Transverse colon (tissue), 4 donors: ENCODE data around the gene PRKCB. TPM values are rescaled to one million over a fixed set of nuclear protein-coding genes. Genes with fewer than 3 reads are reported as not detected.

ENCODE experiments used
- DNase-seq: peaks from one replicate; pipeline ENCODE4 v3.0.0-alpha.2; 2019
- H3K27ac ChIP-seq, 4 donors: fragments of 200-600 bp; sonication (generic); 2 replicates each; pipeline ENCODE4 v1.5.1; 2016 to 2018; ENCODE audit warnings: inconsistent platforms in 4 of 4
- H3K27me3 ChIP-seq: fragments of 200-600 bp; sonication (generic); 2 replicates; pipeline ENCODE4 v1.5.1; 2017; ENCODE audit warnings: inconsistent platforms
- H3K36me3 ChIP-seq, 4 donors: fragments of 200-600 bp; sonication (generic); 2 replicates each; pipeline ENCODE4 v1.5.1; 2017 to 2019; ENCODE audit warnings: inconsistent platforms in 4 of 4
- H3K4me1 ChIP-seq, 4 donors: fragments of 200-600 bp; sonication (generic); 2 replicates each; pipeline ENCODE4 v1.5.1; 2017 to 2020; ENCODE audit warnings: inconsistent platforms in 4 of 4
- H3K4me3 ChIP-seq, 4 donors: fragments of 200-600 bp; sonication (generic); 1 replicate in 1 of 4; 2 replicates in 3 of 4; pipeline versions ENCODE4 v1.5.1 to v1.6.1; 2017 to 2019; ENCODE audit warnings: inconsistent platforms in 4 of 4
- H3K9me3 ChIP-seq, 2 donors: fragments of 200-600 bp; sonication (generic); 2 replicates each; pipeline ENCODE4 v1.5.1; 2017 to 2019; ENCODE audit warnings: inconsistent platforms in 2 of 2
- EP300 ChIP-seq: sonication (generic); formaldehyde crosslinking; IDR thresholded peaks from one replicate; pipeline ENCODE4 v1.6.1; 2017; ENCODE audit warnings: antibody characterized with exemption, low read depth
- POLR2A ChIP-seq: fragments of 450-650 bp; IDR thresholded peaks from one replicate; pipeline ENCODE4 v1.6.1; 2016; ENCODE audit warnings: antibody characterized with exemption, mild to moderate bottlenecking, moderate library complexity
- POLR2AphosphoS5 ChIP-seq, 3 donors: sonication (generic); formaldehyde crosslinking; IDR thresholded peaks; one replicate each; pipeline ENCODE4 v1.6.1; 2016; ENCODE audit warnings: antibody characterized with exemption in 3 of 3
- WGBS, 2 donors: methylation state at CpG; one replicate each; pipeline ENCODE4 v1.1.5; 2018; ENCODE audit warnings: low coverage in 1 of 2; 5-methylcytosine and 5-hydroxymethylcytosine counted together
- in situ Hi-C, 4 donors: fragments of 200-750 bp; cut with MboI; loops; one replicate each; pipeline versions ENCODE4 v1.15.0 to v1.15.1; 2017; ENCODE audit warnings: low sequenced_read_pairs in 3 of 4, low pct_ligation_motif_present in 1 of 4, low pct_unique_long_range_greater_than_20kb in 1 of 4
- intact Hi-C: fragments of 100-400 bp; cut with DNase I; formaldehyde crosslinking; loops from one replicate; pipeline ENCODE4 v1.15.1; 2023; ENCODE audit warnings: low total_unique reads
- total RNA-seq, 4 donors: library from RNA; depleted of rRNA; stranded (reverse); fragments of >200 nt; gene quantifications; one replicate each; pipeline ENCODE4 v1.1.0, GENCODE V29; 2016
- TF ChIP-seq, protein P1 (sequence below), 5 experiments: fragments of 200-600 bp in 3 of 5; fragments of 450-650 bp in 2 of 5; sonication (generic) in 3 of 5; IDR thresholded peaks; 1 replicate in 2 of 5; 2 replicates in 3 of 5; pipeline ENCODE4 v1.5.1; 2016 to 2017; ENCODE audit warnings: antibody characterized with exemption in 5 of 5, inconsistent platforms in 3 of 5, mild to moderate bottlenecking in 2 of 5, moderate library complexity in 1 of 5

Gene PRKCB
- total RNA-seq, 4 donors from 2014 or later, result 9.0 to 28.3 (median 15.2) TPM

DNA sequence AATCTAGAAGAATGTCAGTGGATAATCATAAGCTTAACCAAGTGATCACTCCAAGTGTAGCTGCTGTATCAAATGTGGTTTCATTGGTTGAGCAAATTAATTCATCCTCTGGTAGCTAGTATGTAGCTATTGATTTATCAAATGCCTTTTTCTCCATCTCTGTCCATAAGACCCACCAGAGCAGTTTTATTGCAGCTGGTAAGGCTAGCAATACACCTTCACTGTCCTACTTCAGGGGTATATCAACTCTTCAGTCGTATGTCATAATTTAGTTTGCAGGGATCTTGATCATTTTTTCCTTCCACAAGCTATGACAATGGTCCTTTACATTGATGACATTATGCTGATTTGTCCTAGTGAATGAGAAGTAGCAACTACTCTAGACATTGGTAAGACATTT, 158.8 kb downstream of the PRKCB start:
- in situ Hi-C loops (no loop called here), intact Hi-C loops (no loop called here)
- Histone ChIP-seq H3K36me3 (no peaks in the 10 kb centered on the region), H3K4me1 (no peaks in the 10 kb centered on the region), H3K27me3 (no peaks in the 10 kb centered on the region), H3K9me3 (no peaks in the 10 kb centered on the region), H3K27ac (no peak overlapping the region), H3K4me3 (no peak overlapping the region)
- WGBS, 2 donors, result 92% methylated on average over 1 of the region's 1 CpG; no CpG with 5 or more reads in 1 of the 2 donors
- DNase-seq, result no peak
- TF ChIP-seq, protein P1, sequence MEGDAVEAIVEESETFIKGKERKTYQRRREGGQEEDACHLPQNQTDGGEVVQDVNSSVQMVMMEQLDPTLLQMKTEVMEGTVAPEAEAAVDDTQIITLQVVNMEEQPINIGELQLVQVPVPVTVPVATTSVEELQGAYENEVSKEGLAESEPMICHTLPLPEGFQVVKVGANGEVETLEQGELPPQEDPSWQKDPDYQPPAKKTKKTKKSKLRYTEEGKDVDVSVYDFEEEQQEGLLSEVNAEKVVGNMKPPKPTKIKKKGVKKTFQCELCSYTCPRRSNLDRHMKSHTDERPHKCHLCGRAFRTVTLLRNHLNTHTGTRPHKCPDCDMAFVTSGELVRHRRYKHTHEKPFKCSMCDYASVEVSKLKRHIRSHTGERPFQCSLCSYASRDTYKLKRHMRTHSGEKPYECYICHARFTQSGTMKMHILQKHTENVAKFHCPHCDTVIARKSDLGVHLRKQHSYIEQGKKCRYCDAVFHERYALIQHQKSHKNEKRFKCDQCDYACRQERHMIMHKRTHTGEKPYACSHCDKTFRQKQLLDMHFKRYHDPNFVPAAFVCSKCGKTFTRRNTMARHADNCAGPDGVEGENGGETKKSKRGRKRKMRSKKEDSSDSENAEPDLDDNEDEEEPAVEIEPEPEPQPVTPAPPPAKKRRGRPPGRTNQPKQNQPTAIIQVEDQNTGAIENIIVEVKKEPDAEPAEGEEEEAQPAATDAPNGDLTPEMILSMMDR (IDR thresholded peaks at IDR 0.05), result no peak
- no peak for TF ChIP-seq POLR2AphosphoS5 (IDR thresholded peaks at IDR 0.05)
- TF ChIP-seq EP300, result no peak
- no peak for TF ChIP-seq POLR2A

DNA sequence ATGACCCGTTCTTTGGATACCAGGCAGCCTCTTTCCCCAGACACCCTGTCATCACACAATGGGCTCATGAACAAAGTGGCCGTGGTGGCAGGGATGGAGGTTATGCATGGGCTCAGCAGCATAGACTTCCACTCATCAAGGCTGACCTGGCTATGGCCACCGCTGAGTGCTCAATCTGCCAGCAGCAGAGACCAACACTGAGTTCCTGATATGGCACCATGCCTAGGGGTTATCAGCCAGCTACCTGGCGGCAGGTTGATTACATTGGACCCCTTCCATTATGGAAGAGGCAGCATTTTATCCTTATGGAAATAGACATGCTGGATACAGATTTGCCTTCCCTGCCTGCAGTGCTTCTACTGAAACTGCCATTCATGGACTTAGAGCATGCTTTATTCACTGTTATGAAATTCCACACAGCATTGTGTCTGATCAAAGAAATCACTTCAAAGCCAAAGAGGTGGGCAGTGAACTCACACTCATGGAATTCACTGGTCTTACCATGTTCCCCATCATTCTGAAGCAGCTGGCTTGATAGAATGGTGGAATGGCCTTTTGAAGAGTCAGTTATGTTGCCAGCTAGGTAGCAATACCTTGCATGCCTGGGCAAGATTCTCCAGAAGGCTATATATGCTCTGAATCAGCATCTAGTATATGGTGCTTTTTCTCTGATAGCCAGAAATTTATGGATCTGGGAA, 160.6 kb downstream of the PRKCB start:
- intact Hi-C loops, result no loop called here
- Histone ChIP-seq H3K4me1 (no peaks in the 10 kb centered on the region), H3K9me3 (no peaks in the 10 kb centered on the region), H3K36me3 (no peaks in the 10 kb centered on the region), H3K4me3 (no peak overlapping the region), H3K27ac (no peak overlapping the region), H3K27me3 (no peaks in the 10 kb centered on the region)
- TF ChIP-seq EP300 (no peak), POLR2A (no peak), POLR2AphosphoS5 (IDR thresholded peaks at IDR 0.05) (no peak)
- TF ChIP-seq, protein P1 (IDR thresholded peaks at IDR 0.05), result no peak
- WGBS, 2 donors, result 67 to 95% methylated on average over 2 to 4 of the region's 4 CpGs
- no peak for DNase-seq
- in situ Hi-C loops, result no loop called here

DNA sequence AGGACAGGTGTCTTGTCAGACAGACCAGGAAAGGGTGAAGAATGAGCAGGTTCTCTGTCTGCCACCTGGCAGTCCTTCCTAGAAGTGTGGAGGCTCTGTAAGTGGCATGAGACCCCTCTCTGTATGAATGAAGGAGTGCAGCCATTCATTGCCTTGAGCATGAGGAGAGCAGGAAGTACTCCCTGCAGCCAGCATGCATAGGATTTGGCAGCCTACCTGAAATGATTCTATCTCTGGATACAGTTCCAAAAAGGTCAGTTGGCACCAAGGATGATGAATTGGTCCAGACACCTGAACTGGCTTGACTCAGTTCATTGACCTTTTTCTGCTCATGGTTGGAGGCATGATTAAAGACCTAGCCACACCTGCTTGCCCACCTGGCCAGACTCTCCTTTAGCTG, 163.0 kb downstream of the PRKCB start:
- H3K27me3 ChIP-seq, result no peaks in the 10 kb centered on the region
- no peaks in the 10 kb centered on the region for H3K36me3 ChIP-seq
- no peaks in the 10 kb centered on the region for H3K9me3 ChIP-seq
- TF ChIP-seq, protein P1 (IDR thresholded peaks at IDR 0.05), result no peak
- TF ChIP-seq EP300 (no peak), POLR2A (no peak), POLR2AphosphoS5 (IDR thresholded peaks at IDR 0.05) (no peak)
- intact Hi-C loops (no loop called here), in situ Hi-C loops (no loop called here)
- no peaks in the 10 kb centered on the region for H3K4me1 ChIP-seq
- DNase-seq, result no peak
- no peak overlapping the region for H3K27ac ChIP-seq
- no peak overlapping the region for H3K4me3 ChIP-seq

DNA sequence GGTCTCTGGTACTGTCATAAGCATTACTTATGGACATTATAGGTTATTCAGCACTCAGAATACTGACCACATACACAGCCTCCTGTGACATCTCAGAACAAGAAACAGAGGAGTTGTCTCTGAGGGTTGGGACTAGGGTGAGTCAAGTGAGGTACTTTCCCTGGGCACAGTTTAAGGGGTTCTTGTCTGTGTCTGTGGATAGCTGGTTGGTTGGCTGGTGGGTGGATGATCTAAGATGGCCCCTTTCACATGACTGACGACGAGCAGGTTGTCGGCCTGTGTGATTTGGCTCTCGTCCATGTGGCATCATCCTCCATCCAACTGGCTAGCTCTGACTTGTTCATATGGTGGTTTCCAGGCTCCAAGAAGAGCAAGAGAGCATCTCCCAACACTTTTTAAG, 163.9 kb downstream of the PRKCB start:
- TF ChIP-seq POLR2A, result no peak
- TF ChIP-seq, protein P1 (IDR thresholded peaks at IDR 0.05), result no peak
- no peak overlapping the region for H3K4me3 ChIP-seq
- intact Hi-C loops, result no loop called here
- no peaks in the 10 kb centered on the region for H3K9me3 ChIP-seq
- WGBS, 2 donors, result 74% methylated on average over 4 of the region's 4 CpGs; no CpG with 5 or more reads in 1 of the 2 donors
- H3K4me1 ChIP-seq, result no peaks in the 10 kb centered on the region
- DNase-seq, result no peak
- in situ Hi-C loops, result no loop called here
- no peaks in the 10 kb centered on the region for H3K36me3 ChIP-seq
- H3K27me3 ChIP-seq, result no peaks in the 10 kb centered on the region
- no peak overlapping the region for H3K27ac ChIP-seq
